HG02763 (cell line): ENCODE measurements around the gene KLK11.
"Not testable (repeated sequence)": the region's sequence is repeated elsewhere in the genome, so short reads cannot be mapped to it uniquely, and the experiment has no call there.

ENCODE experiments used
- ATAC-seq: cut with Tn5 transposase; IDR thresholded peaks from one replicate; pipeline ENCODE4 v1.9.1; 2021; ENCODE audit warnings: mild to moderate bottlenecking, moderate library complexity; ENCODE audit not compliant: unreplicated experiment

KLK11 gene

GRCh38 chr19:51007488-51007887, 18.9 kb downstream of the KLK11 start:
- no peak for ATAC-seq

GRCh38 chr19:51006406-51006805, 20.0 kb downstream of the KLK11 start:
- ATAC-seq: no peak

- ATAC-seq: no peak
These were observed 21.2 kb downstream of the KLK11 start for GRCh38 chr19:51005248-51005647.

- ATAC-seq: no peak
These were observed 23.1 kb downstream of the KLK11 start for GRCh38 chr19:51003316-51003715.

GRCh38 chr19:51002542-51003311, 23.7 kb downstream of the KLK11 start:
- ATAC-seq: no peak

GRCh38 chr19:51002089-51002532, 24.3 kb downstream of the KLK11 start:
- ATAC-seq: no peak

GRCh38 chr19:51001515-51001914, 24.9 kb downstream of the KLK11 start, which contains the start of gene KLK8:
Gene KLK8 (minus strand): TSS chr19:51001604. CDS start chr19:51001167, 437 bp downstream.
- no peak for ATAC-seq

- no peak for ATAC-seq
These were observed 25.4 kb downstream of the KLK11 start for GRCh38 chr19:51000981-51001380.

- no peak for ATAC-seq
These were observed 26.0 kb downstream of the KLK11 start for GRCh38 chr19:51000426-51000825.

- ATAC-seq: no peak
These were observed 27.7 kb downstream of the KLK11 start for GRCh38 chr19:50998686-50999085.

GRCh38 chr19:50998061-50998460, 28.4 kb downstream of the KLK11 start:
- ATAC-seq: no peak

GRCh38 chr19:50994129-50994528, 32.3 kb downstream of the KLK11 start:
- no peak for ATAC-seq

- ATAC-seq: no peak
These were observed 33.8 kb downstream of the KLK11 start for GRCh38 chr19:50992666-50993035.

GRCh38 chr19:50984416-50984815, 42.0 kb downstream of the KLK11 start:
- not testable (repeated sequence) for ATAC-seq

- no peak for ATAC-seq
These were observed 42.7 kb downstream of the KLK11 start, which contains the start of gene KLK7 for GRCh38 chr19:50983625-50984292. Gene KLK7 (minus strand): TSS chr19:50983917. CDS start chr19:50982399, 1,518 bp downstream.

GRCh38 chr19:50982186-50982585, 44.2 kb downstream of the KLK11 start:
- ATAC-seq: no peak

- ATAC-seq: no peak
These were observed 44.7 kb downstream of the KLK11 start for GRCh38 chr19:50981587-50982146.

GRCh38 chr19:50980208-50980607, 46.2 kb downstream of the KLK11 start:
- ATAC-seq: no peak

GRCh38 chr19:50979758-50980157, 46.7 kb downstream of the KLK11 start:
- no peak for ATAC-seq

GRCh38 chr19:50978772-50979390, 47.5 kb downstream of the KLK11 start:
- ATAC-seq: no peak

GRCh38 chr19:50977626-50978025, 48.8 kb downstream of the KLK11 start:
- no peak for ATAC-seq
